ENCODE data around the gene LRIT1.

The LRIT1 gene

GRCh38 chr10:84201244-84201606 is 40.1 kb downstream of the LRIT1 start:
- H4K20me1 ChIP-seq (ENCODE audit: insufficient read depth, low read length) = no peaks in the 10 kb centered on the region
- no peak overlapping the region for H3K27ac ChIP-seq (ENCODE audit: low read length)
- no peaks in the 10 kb centered on the region for H3K79me2 ChIP-seq (ENCODE audit: low read length)
- H3K9ac ChIP-seq (ENCODE audit: low read length) = peak overlapping the region; percentile 48
- no peaks in the 10 kb centered on the region for H3K9me3 ChIP-seq (ENCODE audit: insufficient read depth, low read length)
- H3K36me3 ChIP-seq (replicated peaks; ENCODE audit: low read depth, low read length) = no peaks in the 10 kb centered on the region
- H3K4me2 ChIP-seq (ENCODE audit: low read length) = peak overlapping the region; percentile 66
- H2AFZ ChIP-seq (ENCODE audit: low read depth, low read length) = peak overlapping the region; percentile 98
- TF ChIP-seq EZH2phosphoT487 (IDR thresholded peaks at IDR 0.05; ENCODE audit: low read depth) (no peak), CTCF (IDR thresholded peaks at IDR 0.05; ENCODE audit: low read depth, low read length) (peak; percentile 50)
- H3K4me3 ChIP-seq (ENCODE audit: low read length) = peak overlapping the region; percentile 56
- H3K4me1 ChIP-seq (ENCODE audit: low read length) = peaks cover 14% of the 10 kb centered on the region
- H3K27me3 ChIP-seq (ENCODE audit: low read depth, low read length) = no peaks in the 10 kb centered on the region

GRCh38 chr10:84200537-84201243 is 40.7 kb downstream of the LRIT1 start:
- Histone ChIP-seq H3K4me3 (ENCODE audit: low read length) (peak overlapping the region; percentile 56), H3K9ac (ENCODE audit: low read length) (peak overlapping the region; percentile 48), H3K27me3 (ENCODE audit: low read depth, low read length) (no peaks in the 10 kb centered on the region), H3K9me3 (ENCODE audit: insufficient read depth, low read length) (no peaks in the 10 kb centered on the region), H2AFZ (ENCODE audit: low read depth, low read length) (peak overlapping the region; percentile 98), H3K4me1 (ENCODE audit: low read length) (peaks cover 18% of the 10 kb centered on the region), H4K20me1 (ENCODE audit: insufficient read depth, low read length) (no peaks in the 10 kb centered on the region), H3K36me3 (replicated peaks; ENCODE audit: low read depth, low read length) (no peaks in the 10 kb centered on the region), H3K79me2 (ENCODE audit: low read length) (no peaks in the 10 kb centered on the region), H3K4me2 (ENCODE audit: low read length) (peak overlapping the region; percentile 66), H3K27ac (ENCODE audit: low read length) (no peak overlapping the region)
- TF ChIP-seq EZH2phosphoT487 (IDR thresholded peaks at IDR 0.05; ENCODE audit: low read depth) (no peak), CTCF (IDR thresholded peaks at IDR 0.05; ENCODE audit: low read depth, low read length) (no peak)

GRCh38 chr10:84198206-84198915 is 43.0 kb downstream of the LRIT1 start:
- no peak overlapping the region for H2AFZ ChIP-seq (ENCODE audit: low read depth, low read length)
- H3K4me3 ChIP-seq (ENCODE audit: low read length) = no peak overlapping the region
- H3K27ac ChIP-seq (ENCODE audit: low read length) = no peak overlapping the region
- no peak overlapping the region for H3K4me2 ChIP-seq (ENCODE audit: low read length)
- H3K79me2 ChIP-seq (ENCODE audit: low read length) = no peaks in the 10 kb centered on the region
- TF ChIP-seq EZH2phosphoT487 (IDR thresholded peaks at IDR 0.05; ENCODE audit: low read depth) = no peak
- TF ChIP-seq CTCF (IDR thresholded peaks at IDR 0.05; ENCODE audit: low read depth, low read length) = no peak
- no peak overlapping the region for H3K9ac ChIP-seq (ENCODE audit: low read length)
- no peaks in the 10 kb centered on the region for H3K36me3 ChIP-seq (replicated peaks; ENCODE audit: low read depth, low read length)
- H3K27me3 ChIP-seq (ENCODE audit: low read depth, low read length) = no peaks in the 10 kb centered on the region
- H3K4me1 ChIP-seq (ENCODE audit: low read length) = peaks cover 18% of the 10 kb centered on the region
- no peaks in the 10 kb centered on the region for H3K9me3 ChIP-seq (ENCODE audit: insufficient read depth, low read length)
- H4K20me1 ChIP-seq (ENCODE audit: insufficient read depth, low read length) = no peaks in the 10 kb centered on the region

GRCh38 chr10:84197643-84198042 is 43.7 kb downstream of the LRIT1 start:
- H3K9me3 ChIP-seq (ENCODE audit: insufficient read depth, low read length) = no peaks in the 10 kb centered on the region
- no peaks in the 10 kb centered on the region for H3K79me2 ChIP-seq (ENCODE audit: low read length)
- no peak overlapping the region for H2AFZ ChIP-seq (ENCODE audit: low read depth, low read length)
- H3K4me1 ChIP-seq (ENCODE audit: low read length) = peaks cover 18% of the 10 kb centered on the region
- no peak overlapping the region for H3K4me3 ChIP-seq (ENCODE audit: low read length)
- no peak overlapping the region for H3K4me2 ChIP-seq (ENCODE audit: low read length)
- no peaks in the 10 kb centered on the region for H4K20me1 ChIP-seq (ENCODE audit: insufficient read depth, low read length)
- no peak overlapping the region for H3K9ac ChIP-seq (ENCODE audit: low read length)
- TF ChIP-seq EZH2phosphoT487 (IDR thresholded peaks at IDR 0.05; ENCODE audit: low read depth) (no peak), CTCF (IDR thresholded peaks at IDR 0.05; ENCODE audit: low read depth, low read length) (no peak)
- H3K27ac ChIP-seq (ENCODE audit: low read length) = no peak overlapping the region
- no peaks in the 10 kb centered on the region for H3K36me3 ChIP-seq (replicated peaks; ENCODE audit: low read depth, low read length)
- no peaks in the 10 kb centered on the region for H3K27me3 ChIP-seq (ENCODE audit: low read depth, low read length)

Data from OCI-LY3 (cell line).